ENCODE data around the gene DPP4.

GRCh38 chr2:161979490-161979889 lies 94.5 kb downstream of the DPP4 start:
- TF ChIP-seq CTCF (IDR thresholded peaks at IDR 0.05) (no peak), POLR2A (IDR thresholded peaks at IDR 0.05) (no peak)

Measured in prostate gland (tissue), 2 donors.